Panc1 (cell line): ENCODE results near the gene CEP68. TPM values are rescaled to one million over a fixed set of nuclear protein-coding genes. Genes with fewer than 3 reads are reported as not detected.
A peak's percentile ranks its signal among the peaks of the same experiment; 100 is the strongest.

Source experiments
- ATAC-seq: fragments of 200-7000 bp; cut with Tn5 transposase; 2 replicates; pipeline ENCODE4 v1.9.1; 2020; ENCODE audit warnings: mild to moderate bottlenecking, moderate library complexity
- BruUV-seq: library from RNA; stranded (reverse); fragments of 400-500 nt; replicated peaks from 2 replicates; lab custom pipeline; 2021; lab: Mats Ljungman, UMichigan
- CTCF ChIA-PET: fragments of 300-600 bp; sonication (Branson Sonifier 250); formaldehyde crosslinking; loops from one replicate; lab custom pipeline; 2022; ENCODE audit warnings: antibody characterized with exemption; lab: Charles Lee
- POLR2A ChIA-PET: fragments of 300-600 bp; sonication (Branson Sonifier 250); formaldehyde crosslinking; loops from one replicate; lab custom pipeline; 2022; ENCODE audit warnings: antibody characterized with exemption; lab: Charles Lee
- DNase-seq: peaks from one replicate; pipeline ENCODE4 v3.0.0-alpha.2; 2010; ENCODE audit warnings: low read depth, low spot score
- H3K27ac ChIP-seq: 2 replicates; pipeline ENCODE4 v1.5.1; 2011; ENCODE audit warnings: mild to moderate bottlenecking, low read length, inconsistent platforms
- H3K27me3 ChIP-seq: fragments of 200-500 bp; sonication (Bioruptor generic); 2 replicates; pipeline ENCODE4 v1.6.0; 2014; ENCODE audit warnings: low read length, inconsistent platforms; ENCODE audit not compliant: control insufficient read depth, insufficient read depth
- H3K36me3 ChIP-seq: fragments of 200-500 bp; sonication (Bioruptor generic); 2 replicates; pipeline ENCODE4 v1.5.1; 2014; ENCODE audit warnings: inconsistent platforms, mild to moderate bottlenecking, low read length, moderate library complexity; ENCODE audit not compliant: control insufficient read depth, insufficient read depth
- H3K4me1 ChIP-seq: 2 replicates; pipeline ENCODE4 v1.5.1; 2011; ENCODE audit warnings: inconsistent platforms, mild to moderate bottlenecking, low read length, moderate library complexity; ENCODE audit not compliant: control insufficient read depth, insufficient read depth
- H3K4me3 ChIP-seq, 2 experiments: 2 replicates each; pipeline ENCODE4 v1.5.1; 2011 to 2012; ENCODE audit warnings: low read depth in 2 of 2, low read length in 2 of 2, mild to moderate bottlenecking in 2 of 2, inconsistent platforms in 1 of 2, moderate library complexity in 1 of 2
- H3K9me3 ChIP-seq: fragments of 200-500 bp; sonication (Bioruptor generic); 2 replicates; pipeline ENCODE4 v1.5.1; 2014; ENCODE audit warnings: low read depth, mild to moderate bottlenecking, inconsistent platforms, low read length, moderate library complexity; ENCODE audit not compliant: control insufficient read depth, insufficient read depth
- CTCF ChIP-seq: fragments of 450-650 bp; IDR thresholded peaks from 2 replicates; pipeline ENCODE4 v1.5.1; 2017; ENCODE audit warnings: mild to moderate bottlenecking
- POLR2AphosphoS5 ChIP-seq: IDR thresholded peaks from 2 replicates; pipeline ENCODE4 v1.6.1; 2012; ENCODE audit warnings: mild to moderate bottlenecking, low read depth, low read length, moderate library complexity
- REST ChIP-seq, 2 experiments: IDR thresholded peaks; 2 replicates each; pipeline ENCODE4 v1.6.1; 2011 to 2012; ENCODE audit warnings: low read depth in 2 of 2, control low read depth in 1 of 2, low read length in 1 of 2, mild to moderate bottlenecking in 1 of 2, moderate library complexity in 1 of 2; ENCODE audit not compliant: insufficient read depth in 1 of 2
- SIN3A ChIP-seq: IDR thresholded peaks from 2 replicates; pipeline ENCODE4 v1.6.1; 2012; ENCODE audit warnings: low read depth, mild to moderate bottlenecking, low read length, moderate library complexity, borderline replicate concordance; ENCODE audit not compliant: insufficient read depth
- TCF7L2 ChIP-seq: IDR thresholded peaks from 2 replicates; pipeline ENCODE4 v1.6.1; 2011; ENCODE audit warnings: mild to moderate bottlenecking, low read depth, low read length, inconsistent platforms
- in situ Hi-C: cut with HindIII; loops from 2 replicates; pipeline ENCODE4 v1.10.0; 2016; ENCODE audit warnings: low sequenced_read_pairs, low pct_unique_long_range_greater_than_20kb
- intact Hi-C: fragments of 100-400 bp; cut with micrococcal nuclease; formaldehyde crosslinking; loops from one replicate; pipeline ENCODE4 v1.10.0; 2022; ENCODE audit not compliant: unreplicated experiment
- total RNA-seq: library from RNA; stranded (reverse); gene quantifications from one replicate; pipeline ENCODE4 v1.2.1, GENCODE V29; 2021; ENCODE audit not compliant: unreplicated experiment

The CEP68 gene
- total RNA-seq, 1 experiment from 2014 or later: 13.3 TPM

GRCh38 chr2:65053199-65053598 lies 3.0 kb upstream of the CEP68 start:
- intact Hi-C loops: no loop called here
- in situ Hi-C loops: no loop called here
- ATAC-seq (no peak), DNase-seq (no peak)
- Histone ChIP-seq H3K9me3 (peaks cover 6% of the 10 kb centered on the region; the same call in 1 of the 2 replicates), H3K4me1 (peaks cover 13% of the 10 kb centered on the region), H3K4me3 (no peak overlapping the region), H3K27me3 (no peaks in the 10 kb centered on the region), H3K27ac (no peak overlapping the region), H3K36me3 (no peaks in the 10 kb centered on the region; the same call in none of the 2 replicates)
- CTCF ChIA-PET: no interaction called here
- POLR2A ChIA-PET: no interaction called here
- BruUV-seq: TSS peak; percentile 54
- TF ChIP-seq CTCF (no peak), SIN3A (no peak)

GRCh38 chr2:65054749-65055421 lies 1.3 kb upstream of the CEP68 start:
- intact Hi-C loops: no loop called here
- Histone ChIP-seq H3K9me3 (no peaks in the 10 kb centered on the region), H3K4me3 (peak overlapping the region; percentile 79), H3K27ac (no peak overlapping the region), H3K27me3 (no peaks in the 10 kb centered on the region), H3K36me3 (no peaks in the 10 kb centered on the region; the same call in none of the 2 replicates), H3K4me1 (peaks cover 13% of the 10 kb centered on the region)
- DNase-seq (no peak), ATAC-seq (no peak)
- TF ChIP-seq TCF7L2 (no peak), POLR2AphosphoS5 (no peak), SIN3A (no peak), CTCF (no peak), REST (IDR thresholded peaks at IDR 0.05; ENCODE audit: insufficient read depth in 1 of 2, low read depth in 2 of 2, low read length in 1 of 2) (no peak)
- BruUV-seq: no TSS peak
- in situ Hi-C loops: no loop called here
- CTCF ChIA-PET: interaction anchor here (1.4 kb wide), 1 partner anchor 137 kb away, joined by 4 read pairs; no protein-coding TSS in a partner anchor
- POLR2A ChIA-PET: interaction anchor here (1.1 kb wide), 1 partner anchor 172 kb away, joined by 12 read pairs; the partner anchor contains the start of gene ACTR2
